AG10803 (cell line): ENCODE data around the gene OXGR1.

Experiments
- DNase-seq: peaks from one replicate; pipeline ENCODE4 v3.0.0; 2010; ENCODE audit warnings: low read depth
- H3K4me3 ChIP-seq: 2 replicates; pipeline ENCODE4 v1.5.1; 2011; ENCODE audit warnings: mild to moderate bottlenecking, low read length, control low read depth
- TF ChIP-seq, protein P1 (sequence below): conservative IDR thresholded peaks from 2 replicates; pipeline ENCODE4 v1.5.1; 2011; ENCODE audit warnings: mild to moderate bottlenecking, low read length, control low read depth, inconsistent platforms

The OXGR1 gene

DNA sequence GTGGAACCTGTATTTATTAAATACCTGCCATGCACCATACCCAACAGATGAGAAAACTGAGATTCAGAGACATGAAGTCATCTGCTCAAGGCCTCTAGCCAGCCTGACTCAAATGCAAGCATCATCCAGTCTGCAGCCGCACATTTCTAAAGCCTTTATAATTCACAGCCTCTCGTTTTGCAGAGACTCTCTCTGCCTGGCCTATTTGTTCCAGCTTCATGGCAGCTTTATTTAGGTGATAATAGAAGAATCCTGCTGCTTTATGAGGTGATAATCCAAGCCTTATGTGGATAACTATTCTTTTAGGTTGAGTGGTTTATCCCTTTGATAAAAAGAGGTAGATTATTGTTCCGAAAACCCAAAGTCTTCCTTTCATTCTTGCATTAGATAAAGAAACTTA, 58.4 kb downstream of the OXGR1 start:
- DNase-seq, result no peak
- no peak overlapping the region for H3K4me3 ChIP-seq
- TF ChIP-seq, protein P1, sequence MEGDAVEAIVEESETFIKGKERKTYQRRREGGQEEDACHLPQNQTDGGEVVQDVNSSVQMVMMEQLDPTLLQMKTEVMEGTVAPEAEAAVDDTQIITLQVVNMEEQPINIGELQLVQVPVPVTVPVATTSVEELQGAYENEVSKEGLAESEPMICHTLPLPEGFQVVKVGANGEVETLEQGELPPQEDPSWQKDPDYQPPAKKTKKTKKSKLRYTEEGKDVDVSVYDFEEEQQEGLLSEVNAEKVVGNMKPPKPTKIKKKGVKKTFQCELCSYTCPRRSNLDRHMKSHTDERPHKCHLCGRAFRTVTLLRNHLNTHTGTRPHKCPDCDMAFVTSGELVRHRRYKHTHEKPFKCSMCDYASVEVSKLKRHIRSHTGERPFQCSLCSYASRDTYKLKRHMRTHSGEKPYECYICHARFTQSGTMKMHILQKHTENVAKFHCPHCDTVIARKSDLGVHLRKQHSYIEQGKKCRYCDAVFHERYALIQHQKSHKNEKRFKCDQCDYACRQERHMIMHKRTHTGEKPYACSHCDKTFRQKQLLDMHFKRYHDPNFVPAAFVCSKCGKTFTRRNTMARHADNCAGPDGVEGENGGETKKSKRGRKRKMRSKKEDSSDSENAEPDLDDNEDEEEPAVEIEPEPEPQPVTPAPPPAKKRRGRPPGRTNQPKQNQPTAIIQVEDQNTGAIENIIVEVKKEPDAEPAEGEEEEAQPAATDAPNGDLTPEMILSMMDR, result no peak
